HEK293T (cell line): ENCODE data around the gene FBXL7.

Experiments used
- CTBP1 ChIP-seq: fragments of 450-650 bp; IDR thresholded peaks from 2 replicates; pipeline ENCODE4 v1.6.1; 2016; ENCODE audit warnings: borderline replicate concordance
- FOXA1 ChIP-seq: fragments of 450-650 bp; IDR thresholded peaks from 2 replicates; pipeline ENCODE4 v1.6.1; 2016; ENCODE audit warnings: mild to moderate bottlenecking
- FOXK2 ChIP-seq: fragments of 450-650 bp; IDR thresholded peaks from 2 replicates; pipeline ENCODE4 v1.6.1; 2016; ENCODE audit warnings: mild to moderate bottlenecking
- FOXM1 ChIP-seq: fragments of 450-650 bp; IDR thresholded peaks from 2 replicates; pipeline ENCODE4 v1.6.1; 2017; ENCODE audit warnings: mild to moderate bottlenecking, borderline replicate concordance
- HDGF ChIP-seq: fragments of 450-650 bp; IDR thresholded peaks from 2 replicates; pipeline ENCODE4 v1.6.1; 2017; ENCODE audit warnings: antibody characterized with exemption, borderline replicate concordance
- NFRKB ChIP-seq: fragments of 450-650 bp; IDR thresholded peaks from 2 replicates; pipeline ENCODE4 v1.6.1; 2016; ENCODE audit warnings: mild to moderate bottlenecking, moderate library complexity
- TARDBP ChIP-seq: fragments of 450-650 bp; IDR thresholded peaks from 2 replicates; pipeline ENCODE4 v1.6.1; 2016

- TF ChIP-seq HDGF = no peak
- TF ChIP-seq FOXA1 = no peak
- TF ChIP-seq NFRKB = no peak
- TF ChIP-seq FOXM1 = no peak
- TF ChIP-seq CTBP1 = no peak
- TF ChIP-seq TARDBP = no peak
- no peak for TF ChIP-seq FOXK2
Observed at GRCh38 chr5:15664961-15665360, 165.0 kb downstream of the FBXL7 start.
